DOHH2 (cell line): ENCODE results near the gene CST6.

Experiments
- H3F3A ChIP-seq: fragments of 200-600 bp; sonication (generic), shearing (Covaris generic); 2 replicates; pipeline ENCODE4 v1.6.0; 2016; ENCODE audit warnings: antibody characterized with exemption, mild to moderate bottlenecking; ENCODE audit not compliant: control insufficient read depth, insufficient read depth
- H3K27ac ChIP-seq: fragments of 200-600 bp; sonication (generic); 2 replicates; pipeline ENCODE4 v1.5.1; 2014; ENCODE audit warnings: low read depth, mild to moderate bottlenecking, low read length, moderate library complexity
- H3K27me3 ChIP-seq: fragments of 200-600 bp; sonication (generic); 2 replicates; pipeline ENCODE4 v1.6.1; 2014; ENCODE audit warnings: mild to moderate bottlenecking, low read length, mixed read lengths; ENCODE audit not compliant: control insufficient read depth
- H3K36me3 ChIP-seq: fragments of 200-600 bp; sonication (generic); 2 replicates; pipeline ENCODE4 v1.6.1; 2014; ENCODE audit warnings: mild to moderate bottlenecking, low read length, moderate library complexity, mixed read lengths; ENCODE audit not compliant: control insufficient read depth
- H3K4me1 ChIP-seq: fragments of 200-600 bp; sonication (generic); 2 replicates; pipeline ENCODE4 v1.6.1; 2014; ENCODE audit warnings: mild to moderate bottlenecking, low read length, mixed read lengths; ENCODE audit not compliant: control insufficient read depth
- H3K4me2 ChIP-seq: fragments of 200-600 bp; sonication (generic); 2 replicates; pipeline ENCODE4 v1.6.0; 2014; ENCODE audit warnings: mild to moderate bottlenecking, low read length, moderate library complexity
- H3K4me3 ChIP-seq: fragments of 200-600 bp; sonication (generic); 2 replicates; pipeline ENCODE4 v1.5.1; 2014; ENCODE audit warnings: mild to moderate bottlenecking, low read length, mixed read lengths
- H3K79me2 ChIP-seq: fragments of 200-600 bp; sonication (generic); 2 replicates; pipeline ENCODE4 v1.6.1; 2014; ENCODE audit warnings: mild to moderate bottlenecking, low read length, mixed read lengths; ENCODE audit not compliant: control insufficient read depth
- H3K9me2 ChIP-seq: fragments of 200-600 bp; sonication (generic); replicated peaks from 2 replicates; pipeline ENCODE4 v1.6.1; 2014; ENCODE audit warnings: mild to moderate bottlenecking, low read length, mixed read lengths; ENCODE audit not compliant: control insufficient read depth
- H3K9me3 ChIP-seq: fragments of 200-600 bp; sonication (generic); 2 replicates; pipeline ENCODE4 v1.6.1; 2014; ENCODE audit warnings: antibody characterized with exemption, low read length, mixed read lengths; ENCODE audit not compliant: control insufficient read depth, insufficient read depth
- H4K20me1 ChIP-seq: fragments of 200-600 bp; sonication (generic); 2 replicates; pipeline ENCODE4 v1.6.0; 2014; ENCODE audit warnings: low read depth, mild to moderate bottlenecking, antibody characterized with exemption, low read length, moderate library complexity; ENCODE audit not compliant: control insufficient read depth, insufficient read depth
- EZH2phosphoT487 ChIP-seq: fragments of 200-600 bp; sonication (generic); IDR thresholded peaks from 2 replicates; pipeline ENCODE4 v1.6.1; 2017; ENCODE audit warnings: borderline replicate concordance, mild to moderate bottlenecking, antibody characterized with exemption, low read length, moderate library complexity, mixed read lengths
- TF ChIP-seq, protein P1 (sequence below): fragments of 200-600 bp; sonication (generic); IDR thresholded peaks from one replicate; pipeline ENCODE4 v1.5.1; 2014; ENCODE audit warnings: antibody characterized with exemption, mild to moderate bottlenecking, low read depth, low read length; ENCODE audit not compliant: poor library complexity, severe bottlenecking

CST6 gene

GRCh38 chr11:66026017-66026529 is 14.3 kb downstream of the CST6 start, which contains the start of gene CATSPER1:
CATSPER1 (minus strand) TSS chr11:66026479; CDS start chr11:66026379, 100 bp downstream.
- no peaks in the 10 kb centered on the region for H3K36me3 ChIP-seq
- H4K20me1 ChIP-seq: no peaks in the 10 kb centered on the region
- H3K79me2 ChIP-seq: no peaks in the 10 kb centered on the region
- TF ChIP-seq EZH2phosphoT487: no peak
- TF ChIP-seq, protein P1, sequence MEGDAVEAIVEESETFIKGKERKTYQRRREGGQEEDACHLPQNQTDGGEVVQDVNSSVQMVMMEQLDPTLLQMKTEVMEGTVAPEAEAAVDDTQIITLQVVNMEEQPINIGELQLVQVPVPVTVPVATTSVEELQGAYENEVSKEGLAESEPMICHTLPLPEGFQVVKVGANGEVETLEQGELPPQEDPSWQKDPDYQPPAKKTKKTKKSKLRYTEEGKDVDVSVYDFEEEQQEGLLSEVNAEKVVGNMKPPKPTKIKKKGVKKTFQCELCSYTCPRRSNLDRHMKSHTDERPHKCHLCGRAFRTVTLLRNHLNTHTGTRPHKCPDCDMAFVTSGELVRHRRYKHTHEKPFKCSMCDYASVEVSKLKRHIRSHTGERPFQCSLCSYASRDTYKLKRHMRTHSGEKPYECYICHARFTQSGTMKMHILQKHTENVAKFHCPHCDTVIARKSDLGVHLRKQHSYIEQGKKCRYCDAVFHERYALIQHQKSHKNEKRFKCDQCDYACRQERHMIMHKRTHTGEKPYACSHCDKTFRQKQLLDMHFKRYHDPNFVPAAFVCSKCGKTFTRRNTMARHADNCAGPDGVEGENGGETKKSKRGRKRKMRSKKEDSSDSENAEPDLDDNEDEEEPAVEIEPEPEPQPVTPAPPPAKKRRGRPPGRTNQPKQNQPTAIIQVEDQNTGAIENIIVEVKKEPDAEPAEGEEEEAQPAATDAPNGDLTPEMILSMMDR: no peak
- no peaks in the 10 kb centered on the region for H3K9me2 ChIP-seq
- no peak within 1 kb of the TSS for H3K4me3 ChIP-seq
- H3K27me3 ChIP-seq: peaks cover 10% of the 10 kb centered on the region; the same call in 1 of the 2 replicates
- no peak within 1 kb of the TSS for H3K4me2 ChIP-seq
- no peaks in the 10 kb centered on the region for H3K9me3 ChIP-seq
- H3F3A ChIP-seq: no peaks in the 10 kb centered on the region
- H3K27ac ChIP-seq: no peak within 1 kb of the TSS
- peaks cover 5% of the 10 kb centered on the region; the same call in 1 of the 2 replicates for H3K4me1 ChIP-seq

GRCh38 chr11:66032957-66033735 is 21.3 kb downstream of the CST6 start:
- no peaks in the 10 kb centered on the region for H3K9me2 ChIP-seq
- H3K27ac ChIP-seq: no peak overlapping the region
- H3K9me3 ChIP-seq: no peaks in the 10 kb centered on the region
- no peaks in the 10 kb centered on the region for H3K36me3 ChIP-seq
- no peaks in the 10 kb centered on the region for H3K4me1 ChIP-seq
- no peaks in the 10 kb centered on the region for H3F3A ChIP-seq
- H4K20me1 ChIP-seq: no peaks in the 10 kb centered on the region
- H3K79me2 ChIP-seq: no peaks in the 10 kb centered on the region
- H3K4me3 ChIP-seq: no peak overlapping the region
- TF ChIP-seq, protein P1: no peak
- TF ChIP-seq EZH2phosphoT487: no peak
- H3K27me3 ChIP-seq: peaks cover 6% of the 10 kb centered on the region; the same call in 1 of the 2 replicates
- H3K4me2 ChIP-seq: no peak overlapping the region

- Histone ChIP-seq H3K9me2 (no peaks in the 10 kb centered on the region), H4K20me1 (no peaks in the 10 kb centered on the region), H3K27me3 (0 out of 2 replicates have a peak, but pooled peaks cover 3% of the 10 kb centered on the region), H3K27ac (no peak overlapping the region), H3K4me2 (no peak overlapping the region), H3F3A (no peaks in the 10 kb centered on the region), H3K36me3 (no peaks in the 10 kb centered on the region), H3K4me3 (no peak overlapping the region), H3K9me3 (no peaks in the 10 kb centered on the region), H3K79me2 (no peaks in the 10 kb centered on the region), H3K4me1 (no peaks in the 10 kb centered on the region)
- TF ChIP-seq, protein P1: no peak
- no peak for TF ChIP-seq EZH2phosphoT487
Observed at GRCh38 chr11:66035653-66036333, 24.0 kb downstream of the CST6 start.
